RKO (cell line): Measurements from ENCODE around the gene DOK6.
"Not testable (repeated sequence)": the region's sequence is repeated elsewhere in the genome, so short reads cannot be mapped to it uniquely, and the experiment has no call there.

Experiments used
- DNase-seq: peaks from one replicate; pipeline ENCODE4 v3.0.0-alpha.2; 2016; ENCODE audit warnings: low spot score

Gene DOK6

DNA sequence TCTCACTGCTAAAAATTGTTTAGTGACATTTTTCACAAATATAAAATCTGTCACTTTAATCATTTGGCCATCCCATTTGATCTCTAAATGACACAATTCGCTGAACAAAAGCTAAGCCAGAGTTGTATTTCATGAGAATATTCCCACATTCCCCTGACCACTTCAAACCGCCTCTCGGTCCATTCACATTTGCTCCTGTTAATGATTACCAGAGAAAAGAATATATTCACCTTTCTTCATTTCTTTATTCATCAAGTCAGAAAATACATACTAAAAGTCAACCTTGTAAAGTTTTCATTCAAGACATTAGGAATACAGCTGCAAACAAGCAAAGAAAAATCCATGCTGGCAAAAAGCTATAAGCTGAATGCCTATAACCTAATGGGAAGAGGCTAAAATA, 225.5 kb downstream of the DOK6 start:
- no peak for DNase-seq

GRCh38 chr18:69626643-69627242, 226.1 kb downstream of the DOK6 start:
- no peak for DNase-seq

GRCh38 chr18:69628774-69629359, 228.2 kb downstream of the DOK6 start:
- DNase-seq, result no peak

- DNase-seq, result no peak
Measured at GRCh38 chr18:69631281-69631680, 230.6 kb downstream of the DOK6 start.

DNA sequence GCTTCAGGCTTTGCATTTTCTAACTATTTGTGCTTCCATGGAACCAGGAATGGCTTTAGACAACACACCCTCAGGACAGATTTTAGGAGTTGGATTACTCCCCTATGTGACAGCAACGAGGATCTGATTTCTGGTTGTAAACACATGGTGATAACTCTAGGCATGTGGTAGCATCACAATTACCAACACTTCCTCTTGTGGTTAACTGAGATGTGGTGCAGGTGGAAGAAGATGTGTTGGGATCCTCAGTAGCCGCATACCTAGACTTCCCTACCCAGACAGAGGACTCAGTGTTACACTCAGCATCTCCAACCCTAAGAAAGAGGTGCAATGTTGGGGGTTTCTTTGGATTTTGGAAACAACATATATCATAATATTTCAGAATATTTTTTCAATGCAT, 234.8 kb downstream of the DOK6 start:
- DNase-seq, result no peak

DNA sequence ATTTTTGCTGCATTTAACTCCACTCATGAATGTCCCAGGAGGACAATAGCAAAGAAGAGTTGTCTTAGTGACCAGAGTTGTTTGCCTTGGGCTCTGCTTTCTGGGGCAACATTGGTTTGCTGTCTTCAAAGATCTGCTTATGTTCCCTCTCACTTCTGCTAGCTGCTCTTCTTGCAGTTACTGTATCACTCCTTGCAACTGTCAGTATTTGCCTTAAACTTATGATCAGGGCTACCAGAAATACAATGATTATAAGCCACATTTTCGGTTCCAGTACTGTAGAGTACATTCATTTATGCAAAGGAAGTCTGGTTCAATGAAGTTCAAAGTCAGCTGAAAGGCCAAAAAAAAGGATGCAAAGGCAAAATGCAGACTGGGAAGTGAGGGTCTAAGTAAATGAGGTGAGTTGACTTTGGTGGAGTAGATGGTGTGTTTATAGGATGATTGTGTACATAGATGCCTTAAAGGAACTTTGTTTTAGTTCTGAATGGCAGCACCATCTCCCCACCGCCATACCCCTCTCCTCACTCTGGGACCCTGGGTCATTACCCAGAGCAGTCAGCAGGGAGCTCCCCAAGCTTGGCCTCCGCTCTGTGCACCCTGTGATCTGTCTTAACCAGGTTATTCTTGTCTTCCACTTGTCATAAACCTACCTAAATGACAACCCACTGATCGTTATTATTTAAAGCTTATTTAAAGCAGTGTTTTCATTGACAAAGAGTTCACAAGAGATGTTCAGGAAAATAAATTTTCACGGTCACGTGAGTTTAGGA, 236.0 kb downstream of the DOK6 start:
- DNase-seq, result no peak

DNA sequence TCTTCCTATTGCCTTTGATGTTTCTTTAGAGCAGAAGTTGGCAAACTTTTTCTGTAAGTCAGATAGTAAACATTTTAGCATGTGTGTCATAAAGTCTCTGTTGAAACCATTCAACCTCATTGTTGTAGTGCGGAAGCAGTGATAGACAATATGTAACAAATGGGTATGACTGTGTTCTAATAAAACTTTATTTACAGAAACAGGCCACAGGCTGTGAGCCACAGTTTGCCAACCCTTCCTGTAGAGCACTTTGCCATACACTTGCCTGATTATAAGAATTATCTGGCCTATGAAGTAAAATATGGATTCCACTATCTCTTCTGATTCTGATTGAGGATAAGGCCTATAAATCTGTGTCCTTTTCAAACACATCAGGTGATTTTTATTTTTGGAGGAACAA, 237.4 kb downstream of the DOK6 start:
- DNase-seq, result no peak

DNA sequence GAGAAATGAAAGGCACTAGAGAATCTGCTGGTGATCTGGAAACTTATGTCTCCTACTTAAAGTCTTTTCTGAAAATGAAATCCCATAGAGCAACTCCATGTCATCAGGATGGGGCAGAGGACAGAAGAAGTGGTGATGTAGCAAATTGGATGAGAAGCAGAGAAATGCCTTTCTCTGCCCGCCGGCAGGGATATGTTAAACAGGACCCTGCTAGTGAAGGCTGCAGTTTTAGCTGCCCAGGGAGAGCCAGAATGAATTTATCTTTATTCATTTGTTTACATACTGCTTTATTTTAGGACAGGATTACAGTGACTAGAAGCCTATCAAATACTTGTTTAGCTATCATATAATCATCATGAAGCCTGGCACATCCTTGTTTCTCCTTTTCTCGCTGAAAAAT, 247.0 kb downstream of the DOK6 start:
- DNase-seq, result no peak

- DNase-seq, result no peak
Measured at GRCh38 chr18:69648486-69648885, 247.8 kb downstream of the DOK6 start.

- DNase-seq, result no peak
Measured at GRCh38 chr18:69649684-69650083, 249.0 kb downstream of the DOK6 start.

DNA sequence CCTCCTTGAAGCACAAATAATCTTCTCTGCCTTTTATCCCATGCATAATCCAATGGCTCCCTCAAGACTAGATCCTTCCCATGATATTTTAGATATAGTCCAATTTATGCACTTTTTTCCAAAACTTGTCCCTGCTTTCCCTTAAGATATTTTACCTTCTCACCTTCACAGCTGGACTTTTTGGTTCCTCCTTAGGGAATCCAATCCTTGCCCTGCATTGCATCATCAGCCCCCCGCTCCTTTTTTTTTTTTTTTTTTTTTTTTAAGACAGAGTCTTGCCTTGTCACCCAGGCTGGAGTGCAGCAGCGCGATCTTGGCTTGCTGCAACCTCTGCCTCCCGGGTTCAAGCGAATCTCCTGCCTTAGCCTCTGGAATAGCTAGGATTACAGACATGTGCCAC, 250.6 kb downstream of the DOK6 start:
- no peak for DNase-seq

GRCh38 chr18:69655816-69656215, 255.1 kb downstream of the DOK6 start:
- no peak for DNase-seq

DNA sequence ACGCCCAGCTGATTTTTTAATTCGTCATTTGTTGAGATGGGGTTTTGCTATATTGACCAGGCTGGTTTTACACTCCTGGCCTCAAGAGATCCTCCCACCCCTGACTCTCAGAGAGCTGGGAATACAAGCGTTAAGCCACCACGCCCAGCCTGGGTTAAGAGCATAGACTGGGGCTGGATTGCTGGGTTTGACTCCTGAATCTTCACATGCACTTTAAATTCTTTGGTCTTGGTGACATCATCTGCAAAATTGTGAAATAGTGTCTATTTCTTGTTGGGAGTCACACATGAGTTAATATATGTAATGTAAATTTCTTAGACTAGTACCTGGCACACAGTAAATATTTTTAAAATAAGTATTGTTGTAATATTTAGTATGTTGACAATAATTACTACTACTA, 257.4 kb downstream of the DOK6 start:
- DNase-seq, result no peak

DNA sequence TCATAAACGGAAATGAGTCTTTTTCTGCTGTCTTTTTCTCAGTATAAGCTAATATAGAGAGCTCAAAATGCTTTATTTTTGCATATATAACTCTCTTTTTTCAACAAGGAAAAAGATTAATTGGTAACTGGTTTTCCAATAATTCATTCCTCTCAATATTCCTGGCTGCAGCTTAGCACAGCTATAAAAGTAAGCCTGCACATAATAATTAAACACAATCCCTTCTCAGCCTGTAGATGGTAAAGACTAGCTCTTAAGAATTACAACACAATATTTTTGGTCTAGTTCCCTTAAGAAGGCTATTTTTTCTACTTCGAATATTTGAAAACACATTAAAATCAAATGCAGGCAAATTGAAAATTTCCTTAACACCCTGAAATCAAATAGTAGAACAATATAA, 258.0 kb downstream of the DOK6 start:
- DNase-seq, result no peak

- DNase-seq, result no peak
Measured at GRCh38 chr18:69659142-69659651, 258.5 kb downstream of the DOK6 start.

DNA sequence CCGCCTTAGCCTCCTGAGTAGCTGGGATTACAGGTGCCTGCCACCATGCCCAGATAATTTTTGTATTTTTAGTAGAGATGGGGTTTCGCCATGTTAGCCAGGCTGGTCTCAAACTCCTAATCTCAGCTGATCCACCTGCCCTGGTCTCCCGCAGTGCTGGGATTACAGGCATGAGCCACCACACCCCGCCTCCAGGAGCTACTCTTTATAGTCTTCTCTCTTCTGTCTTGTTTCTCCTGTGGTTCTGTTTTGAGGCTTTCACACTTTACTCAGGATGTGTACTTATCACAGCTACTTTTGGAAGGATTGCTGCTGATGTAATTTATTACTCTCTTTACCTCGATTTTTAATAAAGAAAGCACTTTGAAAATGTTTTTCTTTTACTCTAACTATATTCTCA, 261.4 kb downstream of the DOK6 start:
- not testable (repeated sequence) for DNase-seq

GRCh38 chr18:69664399-69664798, 263.7 kb downstream of the DOK6 start:
- no peak for DNase-seq

DNA sequence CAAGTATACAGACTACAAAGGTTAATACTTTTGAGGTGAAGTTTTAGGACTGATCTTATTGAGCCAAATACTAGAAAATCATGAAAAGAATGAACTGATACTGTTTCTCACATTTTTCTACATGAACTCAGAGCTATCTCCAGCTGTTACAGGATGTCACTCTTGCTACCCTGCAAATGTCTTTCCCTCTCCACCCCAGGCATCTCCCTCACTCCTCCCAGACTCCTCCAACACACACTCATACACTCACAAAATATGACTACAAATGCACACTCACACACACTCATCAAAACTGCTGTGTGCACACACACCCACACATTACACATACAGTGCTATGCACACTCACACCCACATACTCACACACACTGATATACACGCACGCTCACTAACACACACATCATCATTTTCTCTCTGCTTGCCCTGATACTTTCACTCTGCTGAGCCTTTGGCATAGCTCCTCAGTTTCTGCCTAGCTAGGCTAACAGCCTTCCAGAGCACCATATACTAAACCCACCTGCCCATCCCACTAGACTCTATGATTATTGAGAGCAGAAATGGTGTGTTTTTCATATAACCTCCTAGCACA, 273.7 kb downstream of the DOK6 start:
- no peak for DNase-seq

DNA sequence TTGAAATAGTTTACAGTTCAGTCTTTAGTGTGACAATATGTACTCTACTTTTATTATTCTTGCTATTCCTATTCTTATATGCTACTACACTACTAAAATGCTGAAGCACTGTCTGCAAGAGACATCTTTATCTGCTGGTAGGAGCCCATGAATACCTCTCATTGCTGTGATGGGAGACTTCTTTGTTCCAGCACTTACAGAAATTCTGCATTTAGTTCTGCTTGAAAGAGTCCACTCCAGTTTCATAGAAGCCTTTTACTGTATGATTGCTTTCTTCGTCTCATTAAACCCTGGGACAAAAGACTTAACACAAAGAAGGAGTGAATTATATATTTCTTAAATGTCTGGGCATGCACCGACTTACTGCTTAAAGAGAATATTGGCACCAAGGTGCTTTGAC, 274.3 kb downstream of the DOK6 start:
- DNase-seq, result no peak

GRCh38 chr18:69677595-69677994, 276.9 kb downstream of the DOK6 start:
- DNase-seq, result no peak

DNA sequence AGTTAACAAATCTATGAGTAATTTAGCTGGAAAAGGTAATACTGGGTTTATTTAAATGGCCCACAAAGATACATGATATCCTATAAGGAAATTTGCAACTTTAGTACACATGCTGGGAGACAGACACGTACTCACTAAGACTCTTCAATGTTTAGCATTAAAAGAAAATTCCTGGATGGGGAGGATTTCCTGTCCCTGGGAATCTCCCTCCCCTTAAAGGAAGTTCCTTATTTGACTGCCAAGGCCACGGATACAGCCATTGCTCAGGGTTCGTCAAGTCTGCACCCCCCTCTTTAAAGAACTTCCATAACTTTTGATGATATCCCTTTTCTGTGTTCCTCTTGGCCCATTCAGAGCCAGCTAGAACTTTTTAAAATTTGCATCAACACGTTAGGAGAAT, 279.4 kb downstream of the DOK6 start:
- no peak for DNase-seq

DNA sequence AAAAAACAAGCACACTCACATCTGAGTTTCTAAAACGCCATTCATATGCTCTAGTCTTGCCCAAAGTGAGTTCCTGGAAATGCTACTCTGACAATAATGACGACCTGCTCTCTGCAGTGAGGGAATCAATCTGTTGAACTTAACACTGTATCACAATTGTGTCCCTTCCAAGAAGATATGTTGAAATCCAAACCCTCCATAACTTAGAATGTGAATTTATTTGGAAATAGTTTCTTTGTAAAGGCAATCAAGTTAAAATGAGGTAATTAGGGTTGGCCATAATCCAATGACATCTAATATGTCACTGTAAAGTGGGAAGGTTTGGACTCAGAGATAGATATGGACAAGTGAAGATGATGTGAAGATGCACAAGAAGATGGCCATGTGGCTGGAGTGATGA, 282.5 kb downstream of the DOK6 start:
- no peak for DNase-seq

DNA sequence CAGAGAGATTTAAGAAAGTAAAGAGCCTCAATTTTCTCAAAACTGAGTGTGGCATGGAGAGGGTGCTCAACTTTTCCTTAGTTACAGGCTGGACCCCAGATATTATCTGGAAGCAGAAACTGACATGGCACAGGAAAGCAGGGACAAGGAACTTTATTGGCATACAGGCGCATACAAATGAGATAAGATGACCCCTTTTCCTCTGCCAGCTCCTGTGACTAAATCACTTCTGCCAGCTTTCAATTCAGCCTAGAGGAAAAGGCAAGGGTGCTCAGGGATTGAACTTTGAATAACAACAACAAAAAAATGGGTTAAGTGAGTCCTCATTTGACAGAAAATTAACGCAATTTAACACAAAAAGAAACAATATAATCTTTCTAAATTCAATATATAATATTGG, 284.1 kb downstream of the DOK6 start:
- DNase-seq, result no peak
